Transverse colon (tissue), 4 donors: ENCODE results near the gene GPAT3. TPM values are rescaled to one million over a fixed set of nuclear protein-coding genes. Genes with fewer than 3 reads are reported as not detected.

Experiments
- DNase-seq: peaks from one replicate; pipeline ENCODE4 v3.0.0-alpha.2; 2019
- H3K27ac ChIP-seq, 4 donors: fragments of 200-600 bp; sonication (generic); 2 replicates each; pipeline ENCODE4 v1.5.1; 2016 to 2018; ENCODE audit warnings: inconsistent platforms in 4 of 4
- H3K27me3 ChIP-seq: fragments of 200-600 bp; sonication (generic); 2 replicates; pipeline ENCODE4 v1.5.1; 2017; ENCODE audit warnings: inconsistent platforms
- H3K36me3 ChIP-seq, 4 donors: fragments of 200-600 bp; sonication (generic); 2 replicates each; pipeline ENCODE4 v1.5.1; 2017 to 2019; ENCODE audit warnings: inconsistent platforms in 4 of 4
- H3K4me1 ChIP-seq, 4 donors: fragments of 200-600 bp; sonication (generic); 2 replicates each; pipeline ENCODE4 v1.5.1; 2017 to 2020; ENCODE audit warnings: inconsistent platforms in 4 of 4
- H3K4me3 ChIP-seq, 4 donors: fragments of 200-600 bp; sonication (generic); 1 replicate in 1 of 4; 2 replicates in 3 of 4; pipeline versions ENCODE4 v1.5.1 to v1.6.1; 2017 to 2019; ENCODE audit warnings: inconsistent platforms in 4 of 4
- H3K9me3 ChIP-seq, 2 donors: fragments of 200-600 bp; sonication (generic); 2 replicates each; pipeline ENCODE4 v1.5.1; 2017 to 2019; ENCODE audit warnings: inconsistent platforms in 2 of 2
- CTCF ChIP-seq, 5 experiments: fragments of 200-600 bp in 3 of 5; fragments of 450-650 bp in 2 of 5; sonication (generic) in 3 of 5; IDR thresholded peaks; 1 replicate in 2 of 5; 2 replicates in 3 of 5; pipeline ENCODE4 v1.5.1; 2016 to 2017; ENCODE audit warnings: antibody characterized with exemption in 5 of 5, inconsistent platforms in 3 of 5, mild to moderate bottlenecking in 2 of 5, moderate library complexity in 1 of 5
- EP300 ChIP-seq: sonication (generic); formaldehyde crosslinking; IDR thresholded peaks from one replicate; pipeline ENCODE4 v1.6.1; 2017; ENCODE audit warnings: antibody characterized with exemption, low read depth
- POLR2A ChIP-seq: fragments of 450-650 bp; IDR thresholded peaks from one replicate; pipeline ENCODE4 v1.6.1; 2016; ENCODE audit warnings: antibody characterized with exemption, mild to moderate bottlenecking, moderate library complexity
- POLR2AphosphoS5 ChIP-seq, 3 donors: sonication (generic); formaldehyde crosslinking; IDR thresholded peaks; one replicate each; pipeline ENCODE4 v1.6.1; 2016; ENCODE audit warnings: antibody characterized with exemption in 3 of 3
- WGBS, 2 donors: methylation state at CpG; one replicate each; pipeline ENCODE4 v1.1.5; 2018; ENCODE audit warnings: low coverage in 1 of 2; 5-methylcytosine and 5-hydroxymethylcytosine counted together
- in situ Hi-C, 4 donors: fragments of 200-750 bp; cut with MboI; loops; one replicate each; pipeline versions ENCODE4 v1.15.0 to v1.15.1; 2017; ENCODE audit warnings: low sequenced_read_pairs in 3 of 4, low pct_ligation_motif_present in 1 of 4, low pct_unique_long_range_greater_than_20kb in 1 of 4
- intact Hi-C: fragments of 100-400 bp; cut with DNase I; formaldehyde crosslinking; loops from one replicate; pipeline ENCODE4 v1.15.1; 2023; ENCODE audit warnings: low total_unique reads
- total RNA-seq, 4 donors: library from RNA; depleted of rRNA; stranded (reverse); fragments of >200 nt; gene quantifications; one replicate each; pipeline ENCODE4 v1.1.0, GENCODE V29; 2016

Gene GPAT3
- total RNA-seq, 4 donors from 2014 or later = 2.8 to 32.4 (median 22.0) TPM

DNA sequence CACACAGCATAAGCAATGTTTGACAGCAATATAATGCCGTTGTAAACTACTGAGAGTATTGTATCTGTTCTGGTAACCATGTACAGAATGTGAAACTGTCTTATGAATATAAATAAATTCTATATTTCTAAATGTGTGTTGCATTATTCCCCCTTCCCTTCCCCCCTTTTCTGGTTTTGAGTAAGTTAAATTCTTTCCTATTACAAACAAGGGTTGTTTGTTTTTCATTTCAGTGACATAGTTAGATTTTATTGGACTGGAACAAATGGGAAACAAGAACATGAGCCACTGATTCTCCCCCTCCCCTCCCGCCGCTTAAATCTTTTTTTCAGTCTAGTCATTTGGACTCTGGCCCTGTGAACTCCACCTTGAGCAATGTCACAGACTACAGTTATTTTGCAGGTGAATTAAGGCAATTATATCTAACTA, 69.8 kb downstream of the GPAT3 start:
- Histone ChIP-seq H3K36me3 (no peaks in the 10 kb centered on the region), H3K4me1 (peaks cover 5 to 35% (median 13%) of the 10 kb centered on the region in 4 donors), H3K27ac (peak overlapping the region; percentile 37 to 48 (median 40)), H3K9me3 (peaks cover 4 to 5% of the 10 kb centered on the region in 2 donors), H3K27me3 (no peaks in the 10 kb centered on the region), H3K4me3 (no peak overlapping the region)
- intact Hi-C loops = no loop called here
- TF ChIP-seq POLR2AphosphoS5 (IDR thresholded peaks at IDR 0.05) (peak in 1 of 3 donors; percentile 11), EP300 (no peak)
- no peak for DNase-seq
- WGBS, 2 donors = 35 to 45% methylated on average over 1 to 3 of the region's 3 CpGs
- in situ Hi-C loops = no loop called here

DNA sequence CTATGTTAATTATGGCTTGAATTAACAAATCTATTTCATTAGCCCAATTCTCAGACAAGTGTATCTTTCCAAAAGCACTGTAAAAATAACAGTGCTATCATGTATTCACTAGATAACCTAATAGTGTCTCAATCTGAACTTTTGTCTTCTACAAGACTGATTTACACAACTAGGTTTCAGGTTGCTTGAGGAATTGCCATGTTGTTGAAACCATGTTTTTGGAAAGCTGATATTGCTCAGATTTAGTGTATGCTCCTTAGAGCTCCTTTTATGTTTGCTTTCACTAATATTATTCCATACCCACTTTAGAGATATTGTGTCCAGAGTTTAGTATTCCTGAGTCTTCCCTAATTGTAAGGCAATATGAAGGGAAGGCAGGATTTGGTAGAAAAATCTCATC, 70.6 kb downstream of the GPAT3 start:
- Histone ChIP-seq H3K36me3 (no peaks in the 10 kb centered on the region), H3K4me3 (no peak overlapping the region), H3K9me3 (peaks cover 9 to 10% of the 10 kb centered on the region in 2 donors), H3K27ac (peak overlapping the region in 3 of 4 donors; percentile 22 to 41 (median 39)), H3K27me3 (no peaks in the 10 kb centered on the region), H3K4me1 (peaks cover 5 to 35% (median 13%) of the 10 kb centered on the region in 4 donors)
- DNase-seq = no peak
- in situ Hi-C loops = no loop called here
- intact Hi-C loops = no loop called here
- TF ChIP-seq EP300 = no peak

- H3K4me1 ChIP-seq = peaks cover 5 to 35% (median 13%) of the 10 kb centered on the region in 4 donors
- peak overlapping the region in 1 of 4 donors; percentile 22 for H3K27ac ChIP-seq
- H3K27me3 ChIP-seq = no peaks in the 10 kb centered on the region
- H3K9me3 ChIP-seq = peaks cover 9 to 11% of the 10 kb centered on the region in 2 donors
- TF ChIP-seq EP300 = no peak
- TF ChIP-seq POLR2AphosphoS5 (IDR thresholded peaks at IDR 0.05) = no peak
- no peak for TF ChIP-seq CTCF (IDR thresholded peaks at IDR 0.05)
- TF ChIP-seq POLR2A = no peak
- DNase-seq = no peak
- no peaks in the 10 kb centered on the region for H3K36me3 ChIP-seq
- intact Hi-C loops (no loop called here), in situ Hi-C loops (no loop called here)
- WGBS, 2 donors = 33 to 38% methylated on average over 6 to 7 of the region's 7 CpGs
- no peak overlapping the region for H3K4me3 ChIP-seq
Measured at GRCh38 chr4:83606898-83607297, 71.0 kb downstream of the GPAT3 start.

DNA sequence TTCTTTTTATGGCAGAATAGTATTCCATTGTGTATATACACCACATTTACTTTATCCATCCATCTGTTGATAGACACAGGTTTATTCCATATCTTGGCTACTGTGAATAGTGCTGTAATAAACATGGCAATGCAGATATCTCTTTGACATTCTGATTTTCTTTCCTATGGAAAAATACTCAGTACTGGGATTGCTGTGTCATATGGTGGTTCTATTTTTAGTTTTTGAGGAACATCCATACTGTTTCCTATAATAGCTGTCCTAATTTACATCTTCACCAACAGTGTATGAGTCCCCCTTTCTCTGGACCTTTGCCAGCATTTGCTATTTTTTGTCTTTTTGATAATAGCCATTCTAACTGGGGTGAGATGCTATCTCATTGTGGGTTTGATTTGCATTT, 73.5 kb downstream of the GPAT3 start:
- TF ChIP-seq POLR2AphosphoS5 (IDR thresholded peaks at IDR 0.05) (no peak), CTCF (IDR thresholded peaks at IDR 0.05) (no peak), EP300 (no peak), POLR2A (no peak)
- Histone ChIP-seq H3K4me3 (no peak overlapping the region), H3K27ac (no peak overlapping the region), H3K9me3 (peaks cover 28 to 35% of the 10 kb centered on the region in 2 donors), H3K36me3 (no peaks in the 10 kb centered on the region), H3K27me3 (no peaks in the 10 kb centered on the region), H3K4me1 (peaks cover 0 to 30% (median 10%) of the 10 kb centered on the region in 4 donors)
- intact Hi-C loops = no loop called here
- DNase-seq = no peak
- in situ Hi-C loops = no loop called here

DNA sequence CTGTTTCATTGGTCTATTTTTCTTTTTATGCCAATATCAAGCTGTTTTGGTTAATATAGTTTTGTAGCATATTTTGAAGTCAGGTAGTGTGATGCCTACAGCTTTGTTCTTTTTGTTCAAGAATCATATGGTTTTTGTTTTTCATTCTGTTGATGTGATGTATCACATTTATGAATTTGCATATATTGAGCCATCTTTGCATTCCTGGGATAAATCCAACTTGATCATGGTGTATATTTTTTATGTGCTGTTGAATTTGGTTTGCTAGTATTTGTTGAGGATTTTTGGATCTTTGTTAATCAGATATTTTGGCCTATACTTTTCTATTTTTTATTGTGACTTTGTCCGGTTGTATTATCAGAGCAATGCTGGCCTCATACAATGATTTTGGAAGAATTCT, 74.8 kb downstream of the GPAT3 start:
- Histone ChIP-seq H3K36me3 (no peaks in the 10 kb centered on the region), H3K4me1 (peaks cover 0 to 17% (median 5%) of the 10 kb centered on the region in 4 donors), H3K27ac (no peak overlapping the region), H3K4me3 (no peak overlapping the region), H3K27me3 (no peaks in the 10 kb centered on the region), H3K9me3 (peaks cover 28 to 36% of the 10 kb centered on the region in 2 donors)
- intact Hi-C loops (no loop called here), in situ Hi-C loops (no loop called here)
- DNase-seq = no peak
- WGBS, 2 donors = 100% methylated on average over 1 of the region's 1 CpG
- no peak for TF ChIP-seq POLR2A
- TF ChIP-seq CTCF (IDR thresholded peaks at IDR 0.05) = no peak
- no peak for TF ChIP-seq POLR2AphosphoS5 (IDR thresholded peaks at IDR 0.05)
- TF ChIP-seq EP300 = no peak
